Thyroid gland (tissue), 4 donors: ENCODE data around the gene STX1A. TPM values are rescaled to one million over a fixed set of nuclear protein-coding genes. Genes with fewer than 3 reads are reported as not detected.

Experiments
- DNase-seq, 2 donors: peaks; one replicate each; pipeline ENCODE4 v3.0.0-alpha.2; 2019
- H3K27ac ChIP-seq, 3 donors: fragments of 200-600 bp; sonication (generic); 1 replicate in 2 of 3; 2 replicates in 1 of 3; pipeline ENCODE4 v1.5.1; 2016 to 2019; ENCODE audit warnings: mild to moderate bottlenecking in 1 of 3, moderate library complexity in 1 of 3
- H3K27me3 ChIP-seq: fragments of 200-600 bp; sonication (generic); one replicate; pipeline ENCODE4 v1.5.1; 2019
- H3K36me3 ChIP-seq, 2 donors: fragments of 200-600 bp; sonication (generic); one replicate each; pipeline ENCODE4 v1.5.1; 2016 to 2019
- H3K4me1 ChIP-seq, 2 donors: fragments of 200-600 bp; sonication (generic); one replicate each; pipeline ENCODE4 v1.5.1; 2017 to 2019
- H3K4me3 ChIP-seq, 3 donors: fragments of 200-600 bp; sonication (generic); replicated peaks in 1 of 3; 1 replicate in 2 of 3; 2 replicates in 1 of 3; pipeline ENCODE4 v1.5.1; 2016; ENCODE audit warnings: mild to moderate bottlenecking in 1 of 3
- H3K9me3 ChIP-seq: fragments of 200-600 bp; sonication (generic); one replicate; pipeline ENCODE4 v1.5.1; 2017
- POLR2A ChIP-seq, 2 donors: fragments of 450-650 bp; IDR thresholded peaks; one replicate each; pipeline ENCODE4 v1.6.1; 2017; ENCODE audit warnings: antibody characterized with exemption in 2 of 2, mild to moderate bottlenecking in 2 of 2, moderate library complexity in 1 of 2
- WGBS, 2 donors: methylation state at CpG; one replicate each; pipeline ENCODE4 v1.1.5; 2017; 5-methylcytosine and 5-hydroxymethylcytosine counted together
- intact Hi-C: fragments of 100-400 bp; cut with DNase I; formaldehyde crosslinking; loops from one replicate; pipeline ENCODE4 v1.15.1; 2023
- total RNA-seq, 4 donors: library from RNA; depleted of rRNA; stranded (reverse); fragments of >200 nt; gene quantifications; one replicate each; pipeline ENCODE4 v1.2.3, GENCODE V29; 2016
- TF ChIP-seq, protein P1 (sequence below), 6 experiments: fragments of 200-600 bp in 3 of 6; fragments of 450-650 bp in 3 of 6; sonication (generic) in 3 of 6; IDR thresholded peaks; one replicate each; pipeline ENCODE4 v1.5.1; 2016 to 2019; ENCODE audit warnings: antibody characterized with exemption in 6 of 6, mild to moderate bottlenecking in 2 of 6, inconsistent platforms in 1 of 6, moderate library complexity in 1 of 6

The STX1A gene
- total RNA-seq, 4 donors from 2014 or later = 4.4 to 9.5 (median 7.2) TPM

- intact Hi-C loops = no loop called here
- DNase-seq = no peak
- H3K27me3 ChIP-seq = no peaks in the 10 kb centered on the region
- no peak overlapping the region for H3K27ac ChIP-seq
- H3K9me3 ChIP-seq = no peaks in the 10 kb centered on the region
- peaks cover 0 to 21% of the 10 kb centered on the region in 2 donors for H3K4me1 ChIP-seq
- WGBS, 2 donors = 52 to 58% methylated on average over 2 of the region's 2 CpGs
- TF ChIP-seq POLR2A (IDR thresholded peaks at IDR 0.05) = no peak
- TF ChIP-seq, protein P1, sequence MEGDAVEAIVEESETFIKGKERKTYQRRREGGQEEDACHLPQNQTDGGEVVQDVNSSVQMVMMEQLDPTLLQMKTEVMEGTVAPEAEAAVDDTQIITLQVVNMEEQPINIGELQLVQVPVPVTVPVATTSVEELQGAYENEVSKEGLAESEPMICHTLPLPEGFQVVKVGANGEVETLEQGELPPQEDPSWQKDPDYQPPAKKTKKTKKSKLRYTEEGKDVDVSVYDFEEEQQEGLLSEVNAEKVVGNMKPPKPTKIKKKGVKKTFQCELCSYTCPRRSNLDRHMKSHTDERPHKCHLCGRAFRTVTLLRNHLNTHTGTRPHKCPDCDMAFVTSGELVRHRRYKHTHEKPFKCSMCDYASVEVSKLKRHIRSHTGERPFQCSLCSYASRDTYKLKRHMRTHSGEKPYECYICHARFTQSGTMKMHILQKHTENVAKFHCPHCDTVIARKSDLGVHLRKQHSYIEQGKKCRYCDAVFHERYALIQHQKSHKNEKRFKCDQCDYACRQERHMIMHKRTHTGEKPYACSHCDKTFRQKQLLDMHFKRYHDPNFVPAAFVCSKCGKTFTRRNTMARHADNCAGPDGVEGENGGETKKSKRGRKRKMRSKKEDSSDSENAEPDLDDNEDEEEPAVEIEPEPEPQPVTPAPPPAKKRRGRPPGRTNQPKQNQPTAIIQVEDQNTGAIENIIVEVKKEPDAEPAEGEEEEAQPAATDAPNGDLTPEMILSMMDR (IDR thresholded peaks at IDR 0.05) = no peak
- no peak overlapping the region for H3K4me3 ChIP-seq
- peaks cover 17% of the 10 kb centered on the region in 2 donors for H3K36me3 ChIP-seq
Measured at GRCh38 chr7:73732397-73732796, 12.9 kb upstream of the STX1A start.

GRCh38 chr7:73730485-73730884 is 11.0 kb upstream of the STX1A start:
- no peaks in the 10 kb centered on the region for H3K27me3 ChIP-seq
- no peaks in the 10 kb centered on the region for H3K9me3 ChIP-seq
- intact Hi-C loops = no loop called here
- WGBS, 2 donors = 43 to 53% methylated on average over 3 of the region's 3 CpGs
- TF ChIP-seq POLR2A (IDR thresholded peaks at IDR 0.05) = no peak
- TF ChIP-seq, protein P1 (IDR thresholded peaks at IDR 0.05) = no peak
- no peak for DNase-seq
- H3K4me3 ChIP-seq = no peak overlapping the region
- H3K4me1 ChIP-seq = peaks cover 0 to 10% of the 10 kb centered on the region in 2 donors
- peaks cover 0 to 1% of the 10 kb centered on the region in 2 donors for H3K36me3 ChIP-seq
- no peak overlapping the region for H3K27ac ChIP-seq

DNA sequence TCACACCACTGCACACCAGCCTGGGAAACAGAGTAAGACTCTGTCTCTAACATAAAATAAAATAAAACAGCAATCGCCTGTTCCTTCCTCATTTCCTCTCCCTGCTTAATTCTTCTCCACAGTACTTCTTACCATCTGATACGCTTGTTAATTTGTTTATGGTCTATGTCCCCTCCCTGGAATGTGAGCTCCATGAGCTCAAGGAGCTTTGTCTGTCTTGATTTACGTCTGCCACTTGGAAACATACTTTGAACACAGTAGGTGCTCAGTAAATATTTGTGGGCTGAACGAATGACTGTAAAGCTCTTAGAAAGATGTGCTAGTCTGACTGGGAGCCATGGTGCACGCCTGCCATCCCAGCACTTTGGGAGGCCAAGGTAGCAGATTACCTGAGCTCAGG is 9.1 kb upstream of the STX1A start:
- no peaks in the 10 kb centered on the region for H3K27me3 ChIP-seq
- no peaks in the 10 kb centered on the region for H3K4me1 ChIP-seq
- H3K9me3 ChIP-seq = no peaks in the 10 kb centered on the region
- H3K36me3 ChIP-seq = no peaks in the 10 kb centered on the region
- no peak for DNase-seq
- WGBS, 2 donors = 55 to 78% methylated on average over 5 of the region's 5 CpGs
- intact Hi-C loops = no loop called here
- no peak overlapping the region for H3K4me3 ChIP-seq
- no peak overlapping the region for H3K27ac ChIP-seq
- TF ChIP-seq POLR2A (IDR thresholded peaks at IDR 0.05) = no peak
- TF ChIP-seq, protein P1 (IDR thresholded peaks at IDR 0.05) = no peak

GRCh38 chr7:73727952-73728351 is 8.5 kb upstream of the STX1A start:
- WGBS, 2 donors = 85% methylated on average over 3 of the region's 3 CpGs
- no peak for DNase-seq
- intact Hi-C loops = loop anchor here (2.0 kb wide), 1 partner anchor 119 kb away; no protein-coding TSS in a partner anchor
- H3K36me3 ChIP-seq = no peaks in the 10 kb centered on the region
- TF ChIP-seq, protein P1 (IDR thresholded peaks at IDR 0.05) = no peak
- TF ChIP-seq POLR2A (IDR thresholded peaks at IDR 0.05) = no peak
- no peaks in the 10 kb centered on the region for H3K4me1 ChIP-seq
- no peak overlapping the region for H3K4me3 ChIP-seq
- H3K9me3 ChIP-seq = no peaks in the 10 kb centered on the region
- H3K27ac ChIP-seq = no peak overlapping the region
- H3K27me3 ChIP-seq = no peaks in the 10 kb centered on the region

DNA sequence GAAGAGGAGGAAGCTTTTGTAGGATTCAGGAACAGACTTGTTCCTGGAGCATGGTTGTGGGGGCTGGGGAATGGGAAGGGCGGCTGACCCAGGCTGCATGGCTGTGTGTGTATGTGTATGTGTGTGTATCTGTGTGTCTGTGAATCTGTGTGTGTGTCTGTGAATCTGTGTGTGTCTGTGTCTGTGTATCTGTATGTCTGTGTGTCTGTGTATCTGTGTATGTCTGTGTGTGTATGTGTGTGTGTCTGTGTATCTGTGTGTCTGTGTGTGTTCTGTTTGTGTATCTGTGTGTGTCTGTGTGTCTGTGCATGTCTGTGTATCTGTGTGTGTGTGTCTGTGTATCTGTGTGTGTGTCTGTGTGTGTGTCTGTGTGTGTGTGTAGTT is 6.6 kb upstream of the STX1A start:
- DNase-seq = no peak
- Histone ChIP-seq H3K4me3 (no peak overlapping the region), H3K9me3 (no peaks in the 10 kb centered on the region), H3K4me1 (peaks cover 8 to 12% of the 10 kb centered on the region in 2 donors), H3K36me3 (no peaks in the 10 kb centered on the region), H3K27ac (no peak overlapping the region), H3K27me3 (no peaks in the 10 kb centered on the region)
- TF ChIP-seq, protein P1 (IDR thresholded peaks at IDR 0.05) = peak in 2 of 6 experiments; percentile 1 to 2
- no peak for TF ChIP-seq POLR2A (IDR thresholded peaks at IDR 0.05)
- intact Hi-C loops = loop anchor here (2.0 kb wide), 1 partner anchor 117 kb away; no protein-coding TSS in a partner anchor
- WGBS, 2 donors = 80 to 92% methylated on average over 1 of the region's 1 CpG
